ENCODE data around the gene NCS1.

Gene NCS1

GRCh38 chr9:130177898-130178805 lies 5.9 kb downstream of the NCS1 start:
- DNase-seq (ENCODE audit: low spot score), result no peak

DNA sequence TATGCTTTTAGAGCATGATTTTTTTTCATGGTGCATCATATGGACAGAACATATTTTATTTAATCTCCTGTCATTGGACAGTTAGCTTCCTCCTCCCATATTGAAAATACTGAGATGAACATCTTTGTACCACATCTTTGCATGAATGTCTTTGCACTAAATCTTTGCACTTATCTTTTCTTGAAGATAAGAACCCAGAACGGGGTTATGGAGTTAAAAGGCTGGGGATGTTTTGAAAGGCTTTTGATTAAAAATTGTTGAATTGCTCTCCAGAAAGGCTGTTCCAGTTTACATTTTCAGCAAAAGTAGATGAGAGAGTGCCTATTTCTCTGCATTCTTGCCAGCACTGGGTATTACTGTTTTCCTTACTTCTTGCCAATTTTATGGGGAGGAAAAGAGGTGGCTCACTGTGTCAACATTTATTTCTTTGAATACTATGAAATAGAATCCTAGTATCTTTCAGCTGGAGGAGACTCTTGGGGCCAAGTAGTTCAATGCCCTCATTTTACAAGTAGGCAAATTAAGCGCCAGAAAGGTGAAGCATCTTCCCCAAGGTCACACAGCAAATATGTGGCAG lies 7.2 kb downstream of the NCS1 start:
- DNase-seq (ENCODE audit: low spot score), result no peak

DNA sequence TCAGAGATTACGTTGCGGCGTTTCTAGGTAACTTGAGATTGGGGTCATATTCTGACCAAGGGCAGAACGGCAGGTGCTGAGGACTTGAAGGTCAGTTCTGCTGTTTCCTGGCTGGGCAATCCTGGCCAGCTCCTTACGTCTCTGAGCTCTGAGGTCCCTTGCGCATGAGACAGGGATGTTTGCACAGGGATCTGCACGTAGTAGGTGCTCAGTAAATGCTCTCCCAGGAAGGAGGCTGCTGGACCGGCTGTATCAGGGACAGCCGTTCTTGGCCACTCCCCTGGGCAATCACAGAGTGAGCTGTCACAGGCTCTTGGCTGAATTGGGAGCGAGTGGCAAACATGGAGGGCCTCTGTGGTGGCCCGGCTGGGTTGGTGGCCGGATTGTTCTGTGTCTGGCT lies 8.3 kb downstream of the NCS1 start:
- no peak for DNase-seq (ENCODE audit: low spot score)

- no peak for DNase-seq (ENCODE audit: low spot score)
These were observed 9.6 kb downstream of the NCS1 start for GRCh38 chr9:130181678-130182380.

- DNase-seq (ENCODE audit: low spot score), result no peak
These were observed 10.2 kb downstream of the NCS1 start for GRCh38 chr9:130182381-130182909.

GRCh38 chr9:130183133-130183762 lies 11.0 kb downstream of the NCS1 start:
- no peak for DNase-seq (ENCODE audit: low spot score)

GRCh38 chr9:130185017-130185416 lies 12.8 kb downstream of the NCS1 start:
- no peak for DNase-seq (ENCODE audit: low spot score)

- DNase-seq (ENCODE audit: low spot score), result no peak
These were observed 13.4 kb downstream of the NCS1 start for GRCh38 chr9:130185490-130186031.

DNA sequence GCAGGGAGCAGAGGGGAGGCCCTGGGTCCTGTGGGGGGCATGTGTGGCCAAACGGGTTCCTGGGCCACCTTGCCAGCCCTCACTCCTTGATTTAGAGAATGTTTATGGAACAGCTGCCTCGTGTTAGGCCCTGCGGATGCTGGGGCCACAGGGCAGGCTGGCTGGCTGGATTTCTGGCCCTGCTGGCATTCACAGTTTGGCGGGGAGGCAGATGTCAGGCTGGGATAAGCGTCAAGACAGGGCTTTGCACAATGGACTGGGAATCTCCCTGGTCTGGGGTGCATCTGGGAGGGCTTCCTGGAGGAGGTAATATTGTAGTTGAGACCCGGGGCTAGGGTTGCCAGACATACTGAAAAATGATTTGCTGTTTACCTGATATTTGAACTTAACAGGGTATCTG lies 13.8 kb downstream of the NCS1 start:
- no peak for DNase-seq (ENCODE audit: low spot score)

DNA sequence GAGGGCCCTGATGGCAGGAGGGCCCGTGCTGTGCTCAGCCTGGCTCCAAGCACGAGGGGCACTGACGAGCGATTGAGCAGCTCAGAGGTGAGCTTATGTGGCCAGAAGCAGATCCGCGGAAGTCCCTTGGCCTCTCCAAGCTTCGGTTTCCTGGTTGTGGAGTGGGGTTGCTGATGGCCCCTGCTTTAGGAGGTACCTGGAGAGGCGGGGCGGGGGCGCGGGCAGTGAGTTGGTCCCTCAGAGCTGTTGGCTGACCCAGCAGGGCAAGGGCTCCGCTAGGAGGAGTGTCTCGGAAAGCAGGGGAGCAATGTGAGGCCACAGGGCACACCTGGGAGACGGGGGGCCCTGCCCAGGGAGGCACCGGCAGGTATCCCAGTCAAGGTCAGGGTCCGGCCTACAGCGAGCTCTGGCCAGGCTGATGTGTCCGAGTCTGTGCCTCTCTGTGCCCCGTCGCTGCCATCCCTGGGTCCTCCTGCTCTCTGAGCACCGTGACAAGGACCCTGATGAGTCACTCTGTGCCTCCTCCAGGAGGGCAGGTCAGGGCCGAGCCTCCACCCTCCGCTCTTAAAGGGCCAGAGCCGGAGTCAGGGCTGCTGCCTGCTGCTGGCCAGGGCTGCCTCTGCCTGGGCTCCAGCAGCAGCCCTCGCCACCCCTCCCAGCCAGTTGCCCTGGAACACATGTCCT lies 14.8 kb downstream of the NCS1 start:
- DNase-seq (ENCODE audit: low spot score), result no peak

DNA sequence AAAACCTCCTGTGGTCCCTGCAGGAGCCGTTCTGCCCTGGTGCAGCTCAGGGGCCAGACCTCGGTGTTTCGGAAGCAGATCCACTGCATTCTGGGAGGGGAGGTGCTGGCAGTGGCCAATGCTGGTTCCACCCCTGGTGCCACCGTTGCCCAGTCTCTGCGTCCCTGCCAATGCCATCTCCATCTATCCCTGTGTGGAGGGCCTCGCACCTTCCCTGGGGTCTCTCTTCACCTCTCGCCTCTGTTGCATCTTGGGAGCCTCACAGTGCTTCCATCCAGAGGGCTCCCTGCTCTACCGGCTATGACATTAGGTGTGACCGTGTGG lies 15.3 kb downstream of the NCS1 start:
- no peak for DNase-seq (ENCODE audit: low spot score)

DNA sequence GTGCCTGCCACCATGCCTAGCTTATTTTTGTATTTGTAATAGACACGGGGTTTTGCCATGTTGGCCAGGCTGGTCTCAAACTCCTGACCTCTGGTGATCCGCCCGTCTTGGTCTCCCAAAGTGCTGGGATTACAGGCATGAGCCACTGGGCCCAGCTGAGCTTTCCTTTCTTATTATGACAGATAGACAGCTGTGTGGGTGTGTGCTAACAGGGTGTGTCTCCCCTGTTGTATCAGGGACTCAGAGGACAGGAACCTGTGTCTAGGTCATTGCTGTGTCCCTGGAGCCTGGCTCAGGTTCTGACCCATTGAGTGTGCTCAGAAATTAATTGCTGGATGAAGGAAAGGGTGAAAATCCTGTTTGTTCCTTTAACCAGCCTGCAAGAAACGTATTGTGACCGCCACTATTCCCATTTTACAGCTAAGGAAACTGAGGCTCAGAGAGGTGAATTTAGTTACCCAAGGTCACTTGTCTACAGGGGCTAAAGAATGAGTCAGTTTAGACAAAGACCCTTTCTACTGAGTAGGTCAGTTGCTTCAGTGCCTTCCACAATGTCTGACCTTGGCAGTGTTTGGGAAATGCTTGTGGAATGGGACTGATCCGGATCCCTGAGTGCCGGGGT lies 16.8 kb downstream of the NCS1 start:
- DNase-seq (ENCODE audit: low spot score), result no peak

DNA sequence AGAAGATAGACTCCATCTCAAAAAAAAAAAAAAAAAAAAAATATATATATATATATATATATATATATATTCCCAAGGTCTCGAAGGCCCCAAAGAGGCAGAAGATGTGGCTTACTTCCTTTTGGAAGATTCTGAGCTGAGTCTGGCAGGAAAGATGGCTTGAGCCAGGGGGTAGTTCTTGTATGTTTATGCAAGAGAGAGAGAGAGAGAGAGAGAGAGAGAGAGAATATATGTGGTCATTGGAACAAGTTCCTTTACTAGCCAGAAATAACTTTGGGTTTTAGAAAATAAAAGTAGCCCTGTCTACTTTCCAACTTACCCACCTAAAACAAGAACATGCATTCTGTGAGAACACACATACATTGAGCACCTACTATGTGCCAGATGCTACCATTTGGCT lies 17.6 kb downstream of the NCS1 start:
- DNase-seq (ENCODE audit: low spot score), result no peak

- DNase-seq (ENCODE audit: low spot score), result no peak
These were observed 19.0 kb downstream of the NCS1 start for GRCh38 chr9:130191068-130191748.

GRCh38 chr9:130191749-130192120 lies 19.5 kb downstream of the NCS1 start:
- no peak for DNase-seq (ENCODE audit: low spot score)

GRCh38 chr9:130192382-130192999 lies 20.3 kb downstream of the NCS1 start:
- no peak for DNase-seq (ENCODE audit: low spot score)

DNA sequence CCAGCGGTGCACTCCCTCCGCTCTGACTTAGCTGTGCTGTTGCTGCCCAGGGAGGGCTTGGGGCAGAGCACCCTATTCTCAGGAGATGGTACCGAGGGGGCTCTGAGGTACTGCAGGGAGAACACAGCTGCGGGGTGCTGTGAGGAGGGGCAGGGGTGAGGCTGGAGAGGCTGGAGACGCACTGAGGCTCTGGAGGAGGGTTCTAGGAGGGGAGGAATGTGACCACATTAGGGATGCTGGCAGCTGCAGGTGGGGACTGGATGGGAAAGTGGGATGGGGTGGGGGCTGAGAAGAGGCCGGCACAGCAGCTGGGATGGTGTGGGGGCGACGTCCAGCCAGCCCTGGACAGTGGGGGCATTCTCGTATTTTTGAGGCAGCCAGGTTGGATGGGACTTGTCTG lies 20.9 kb downstream of the NCS1 start:
- DNase-seq (ENCODE audit: low spot score), result no peak

GRCh38 chr9:130193531-130194377 lies 21.6 kb downstream of the NCS1 start:
- no peak for DNase-seq (ENCODE audit: low spot score)

GRCh38 chr9:130194378-130194932 lies 22.3 kb downstream of the NCS1 start:
- no peak for DNase-seq (ENCODE audit: low spot score)

All from D341Med (cell line).